ENCODE results near the gene ENC1. TPM values are rescaled to one million over a fixed set of nuclear protein-coding genes. Genes with fewer than 3 reads are reported as not detected.
A peak's percentile ranks its signal among the peaks of the same experiment; 100 is the strongest.

ENC1 gene
- polyA plus RNA-seq, 1 donor (not counting 4 experiments of a cell fraction or from before 2014, with no cell fraction given): 68.1 TPM

- TF ChIP-seq, protein P1, sequence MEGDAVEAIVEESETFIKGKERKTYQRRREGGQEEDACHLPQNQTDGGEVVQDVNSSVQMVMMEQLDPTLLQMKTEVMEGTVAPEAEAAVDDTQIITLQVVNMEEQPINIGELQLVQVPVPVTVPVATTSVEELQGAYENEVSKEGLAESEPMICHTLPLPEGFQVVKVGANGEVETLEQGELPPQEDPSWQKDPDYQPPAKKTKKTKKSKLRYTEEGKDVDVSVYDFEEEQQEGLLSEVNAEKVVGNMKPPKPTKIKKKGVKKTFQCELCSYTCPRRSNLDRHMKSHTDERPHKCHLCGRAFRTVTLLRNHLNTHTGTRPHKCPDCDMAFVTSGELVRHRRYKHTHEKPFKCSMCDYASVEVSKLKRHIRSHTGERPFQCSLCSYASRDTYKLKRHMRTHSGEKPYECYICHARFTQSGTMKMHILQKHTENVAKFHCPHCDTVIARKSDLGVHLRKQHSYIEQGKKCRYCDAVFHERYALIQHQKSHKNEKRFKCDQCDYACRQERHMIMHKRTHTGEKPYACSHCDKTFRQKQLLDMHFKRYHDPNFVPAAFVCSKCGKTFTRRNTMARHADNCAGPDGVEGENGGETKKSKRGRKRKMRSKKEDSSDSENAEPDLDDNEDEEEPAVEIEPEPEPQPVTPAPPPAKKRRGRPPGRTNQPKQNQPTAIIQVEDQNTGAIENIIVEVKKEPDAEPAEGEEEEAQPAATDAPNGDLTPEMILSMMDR (optimal IDR thresholded peaks at IDR 0.05 in 1 of 3, IDR thresholded peaks at IDR 0.05 in 1 of 3, conservative IDR thresholded peaks at IDR 0.05 in 1 of 3; ENCODE audit: extremely low read depth in 1 of 3, insufficient read depth in 2 of 3, low read length in 3 of 3): no peak
- no peak for TF ChIP-seq EZH2 (IDR thresholded peaks at IDR 0.05; ENCODE audit: low read length)
- H3K36me3 ChIP-seq (ENCODE audit: control insufficient read depth in 2 of 2, extremely low read depth in 1 of 2, insufficient read depth in 2 of 2, low read length in 2 of 2): no peaks in the 10 kb centered on the region
- H3K4me2 ChIP-seq (ENCODE audit: control insufficient read depth, extremely low read depth, insufficient read depth, low read depth, low read length): no peak overlapping the region
- no peaks in the 10 kb centered on the region for H3K27me3 ChIP-seq (ENCODE audit: control insufficient read depth, extremely low read depth, insufficient read depth, low read length)
- no peaks in the 10 kb centered on the region for H3K9me1 ChIP-seq (ENCODE audit: control insufficient read depth, extremely low read depth, insufficient read depth, low read length)
- no peak overlapping the region for H3K27ac ChIP-seq (ENCODE audit: control insufficient read depth, insufficient read depth, low read length)
- dilution Hi-C loops (cut with MboI; ENCODE audit: extremely low pct_ligation_motif_present, low sequenced_read_pairs): no loop called here
- no peaks in the 10 kb centered on the region for H3K9me3 ChIP-seq (ENCODE audit: control insufficient read depth, low read depth, low read length)
- DNase-seq (ENCODE audit: low read depth, low spot score) (no peak), FAIRE-seq (no peak)
- no peaks in the 10 kb centered on the region for H3K79me2 ChIP-seq (ENCODE audit: control insufficient read depth, insufficient read depth, low read length)
- no peaks in the 10 kb centered on the region for H4K20me1 ChIP-seq (ENCODE audit: control insufficient read depth, extremely low read depth, insufficient read depth, low read length)
- no peak overlapping the region for H3K9ac ChIP-seq (ENCODE audit: control insufficient read depth, extremely low read depth, insufficient read depth, low read length)
- H3K4me3 ChIP-seq (ENCODE audit: control insufficient read depth in 2 of 3, extremely low read depth in 1 of 3, insufficient read depth in 2 of 3, low read depth in 1 of 3, low read length in 3 of 3): no peak overlapping the region
- peaks cover 22% of the 10 kb centered on the region for H3K4me1 ChIP-seq (ENCODE audit: control insufficient read depth, extremely low read depth, insufficient read depth, low read length)
- no peak overlapping the region for H2AFZ ChIP-seq (ENCODE audit: control insufficient read depth, low read length)
Observed at GRCh38 chr5:74581988-74582365, 58.6 kb downstream of the ENC1 start.

GRCh38 chr5:74580729-74581109, 59.8 kb downstream of the ENC1 start:
- no peak overlapping the region for H3K4me2 ChIP-seq (ENCODE audit: control insufficient read depth, extremely low read depth, insufficient read depth, low read depth, low read length)
- H2AFZ ChIP-seq (ENCODE audit: control insufficient read depth, low read length): no peak overlapping the region
- H3K4me1 ChIP-seq (ENCODE audit: control insufficient read depth, extremely low read depth, insufficient read depth, low read length): peaks cover 30% of the 10 kb centered on the region
- dilution Hi-C loops (cut with MboI; ENCODE audit: extremely low pct_ligation_motif_present, low sequenced_read_pairs): no loop called here
- no peak for TF ChIP-seq EZH2 (IDR thresholded peaks at IDR 0.05; ENCODE audit: low read length)
- no peaks in the 10 kb centered on the region for H3K36me3 ChIP-seq (ENCODE audit: control insufficient read depth in 2 of 2, extremely low read depth in 1 of 2, insufficient read depth in 2 of 2, low read length in 2 of 2)
- H3K9ac ChIP-seq (ENCODE audit: control insufficient read depth, extremely low read depth, insufficient read depth, low read length): no peak overlapping the region
- no peaks in the 10 kb centered on the region for H4K20me1 ChIP-seq (ENCODE audit: control insufficient read depth, extremely low read depth, insufficient read depth, low read length)
- no peak overlapping the region for H3K4me3 ChIP-seq (ENCODE audit: control insufficient read depth in 2 of 3, extremely low read depth in 1 of 3, insufficient read depth in 2 of 3, low read depth in 1 of 3, low read length in 3 of 3)
- no peak overlapping the region for H3K27ac ChIP-seq (ENCODE audit: control insufficient read depth, insufficient read depth, low read length)
- no peaks in the 10 kb centered on the region for H3K9me3 ChIP-seq (ENCODE audit: control insufficient read depth, low read depth, low read length)
- H3K9me1 ChIP-seq (ENCODE audit: control insufficient read depth, extremely low read depth, insufficient read depth, low read length): no peaks in the 10 kb centered on the region
- no peak for DNase-seq (ENCODE audit: low read depth, low spot score)
- no peaks in the 10 kb centered on the region for H3K79me2 ChIP-seq (ENCODE audit: control insufficient read depth, insufficient read depth, low read length)
- no peak for FAIRE-seq
- no peaks in the 10 kb centered on the region for H3K27me3 ChIP-seq (ENCODE audit: control insufficient read depth, extremely low read depth, insufficient read depth, low read length)

GRCh38 chr5:74579215-74579614, 61.3 kb downstream of the ENC1 start:
- DNase-seq (ENCODE audit: low read depth, low spot score) (no peak), FAIRE-seq (no peak)
- Histone ChIP-seq H3K9me1 (ENCODE audit: control insufficient read depth, extremely low read depth, insufficient read depth, low read length) (no peaks in the 10 kb centered on the region), H3K27me3 (ENCODE audit: control insufficient read depth, extremely low read depth, insufficient read depth, low read length) (no peaks in the 10 kb centered on the region), H3K4me2 (ENCODE audit: control insufficient read depth, extremely low read depth, insufficient read depth, low read depth, low read length) (no peak overlapping the region), H2AFZ (ENCODE audit: control insufficient read depth, low read length) (peak overlapping the region; percentile 37), H3K9me3 (ENCODE audit: control insufficient read depth, low read depth, low read length) (no peaks in the 10 kb centered on the region), H4K20me1 (ENCODE audit: control insufficient read depth, extremely low read depth, insufficient read depth, low read length) (no peaks in the 10 kb centered on the region), H3K4me3 (ENCODE audit: control insufficient read depth in 2 of 3, extremely low read depth in 1 of 3, insufficient read depth in 2 of 3, low read depth in 1 of 3, low read length in 3 of 3) (no peak overlapping the region), H3K36me3 (ENCODE audit: control insufficient read depth in 2 of 2, extremely low read depth in 1 of 2, insufficient read depth in 2 of 2, low read length in 2 of 2) (no peaks in the 10 kb centered on the region), H3K9ac (ENCODE audit: control insufficient read depth, extremely low read depth, insufficient read depth, low read length) (no peak overlapping the region), H3K4me1 (ENCODE audit: control insufficient read depth, extremely low read depth, insufficient read depth, low read length) (peaks cover 30% of the 10 kb centered on the region), H3K79me2 (ENCODE audit: control insufficient read depth, insufficient read depth, low read length) (no peaks in the 10 kb centered on the region), H3K27ac (ENCODE audit: control insufficient read depth, insufficient read depth, low read length) (no peak overlapping the region)
- dilution Hi-C loops (cut with MboI; ENCODE audit: extremely low pct_ligation_motif_present, low sequenced_read_pairs): no loop called here
- TF ChIP-seq, protein P1 (optimal IDR thresholded peaks at IDR 0.05 in 1 of 3, IDR thresholded peaks at IDR 0.05 in 1 of 3, conservative IDR thresholded peaks at IDR 0.05 in 1 of 3; ENCODE audit: extremely low read depth in 1 of 3, insufficient read depth in 2 of 3, low read length in 3 of 3): no peak
- no peak for TF ChIP-seq EZH2 (IDR thresholded peaks at IDR 0.05; ENCODE audit: low read length)
